ENCODE measurements around the gene HNRNPH1.

HNRNPH1 gene

GRCh38 chr5:179606071-179606909, 17.2 kb downstream of the HNRNPH1 start:
- no peak for DNase-seq (ENCODE audit: low spot score)
- no peak for FAIRE-seq

- FAIRE-seq (no peak), DNase-seq (ENCODE audit: low spot score) (no peak)
These were observed 18.2 kb downstream of the HNRNPH1 start for GRCh38 chr5:179605026-179605833.

GRCh38 chr5:179603308-179603707, 20.2 kb downstream of the HNRNPH1 start:
- DNase-seq (ENCODE audit: low spot score): no peak
- FAIRE-seq: no peak

GRCh38 chr5:179601871-179602625, 21.4 kb downstream of the HNRNPH1 start:
- FAIRE-seq (no peak), DNase-seq (ENCODE audit: low spot score) (no peak)

GRCh38 chr5:179599973-179600372, 23.5 kb downstream of the HNRNPH1 start:
- no peak for DNase-seq (ENCODE audit: low spot score)
- no peak for FAIRE-seq

- DNase-seq (ENCODE audit: low spot score) (no peak), FAIRE-seq (no peak)
These were observed 23.9 kb downstream of the HNRNPH1 start for GRCh38 chr5:179599566-179599965.

GRCh38 chr5:179599100-179599499, 24.4 kb downstream of the HNRNPH1 start:
- FAIRE-seq (no peak), DNase-seq (ENCODE audit: low spot score) (no peak)

- DNase-seq (ENCODE audit: low spot score): no peak
- FAIRE-seq: no peak
These were observed 27.1 kb downstream of the HNRNPH1 start for GRCh38 chr5:179596421-179596820.

GRCh38 chr5:179595916-179596315, 27.6 kb downstream of the HNRNPH1 start:
- FAIRE-seq (no peak), DNase-seq (ENCODE audit: low spot score) (no peak)

GRCh38 chr5:179588166-179588565, 35.3 kb downstream of the HNRNPH1 start:
- DNase-seq (ENCODE audit: low spot score) (no peak), FAIRE-seq (no peak)

GRCh38 chr5:179585941-179586401, 37.5 kb downstream of the HNRNPH1 start:
- FAIRE-seq: no peak

GRCh38 chr5:179577286-179577960, 46.0 kb downstream of the HNRNPH1 start:
- DNase-seq (ENCODE audit: low spot score) (no peak), FAIRE-seq (no peak)

More at GRCh38 chr5:179585941-179586401, 37.5 kb downstream of the HNRNPH1 start:
- no peak for DNase-seq (ENCODE audit: low spot score)

GRCh38 chr5:179572386-179572785, 51.1 kb downstream of the HNRNPH1 start:
- FAIRE-seq (no peak), DNase-seq (ENCODE audit: low spot score) (no peak)

GRCh38 chr5:179568721-179569120, 54.8 kb downstream of the HNRNPH1 start:
- no peak for DNase-seq (ENCODE audit: low spot score)
- FAIRE-seq: no peak

- no peak for DNase-seq (ENCODE audit: low spot score)
- FAIRE-seq: no peak
These were observed 58.9 kb downstream of the HNRNPH1 start for GRCh38 chr5:179564526-179564925.
